Measurements from ENCODE around the gene RAB33B.
A peak's percentile ranks its signal among the peaks of the same experiment; 100 is the strongest.
"Not testable (repeated sequence)": the region's sequence is repeated elsewhere in the genome, so short reads cannot be mapped to it uniquely, and the experiment has no call there.

The RAB33B gene

DNA sequence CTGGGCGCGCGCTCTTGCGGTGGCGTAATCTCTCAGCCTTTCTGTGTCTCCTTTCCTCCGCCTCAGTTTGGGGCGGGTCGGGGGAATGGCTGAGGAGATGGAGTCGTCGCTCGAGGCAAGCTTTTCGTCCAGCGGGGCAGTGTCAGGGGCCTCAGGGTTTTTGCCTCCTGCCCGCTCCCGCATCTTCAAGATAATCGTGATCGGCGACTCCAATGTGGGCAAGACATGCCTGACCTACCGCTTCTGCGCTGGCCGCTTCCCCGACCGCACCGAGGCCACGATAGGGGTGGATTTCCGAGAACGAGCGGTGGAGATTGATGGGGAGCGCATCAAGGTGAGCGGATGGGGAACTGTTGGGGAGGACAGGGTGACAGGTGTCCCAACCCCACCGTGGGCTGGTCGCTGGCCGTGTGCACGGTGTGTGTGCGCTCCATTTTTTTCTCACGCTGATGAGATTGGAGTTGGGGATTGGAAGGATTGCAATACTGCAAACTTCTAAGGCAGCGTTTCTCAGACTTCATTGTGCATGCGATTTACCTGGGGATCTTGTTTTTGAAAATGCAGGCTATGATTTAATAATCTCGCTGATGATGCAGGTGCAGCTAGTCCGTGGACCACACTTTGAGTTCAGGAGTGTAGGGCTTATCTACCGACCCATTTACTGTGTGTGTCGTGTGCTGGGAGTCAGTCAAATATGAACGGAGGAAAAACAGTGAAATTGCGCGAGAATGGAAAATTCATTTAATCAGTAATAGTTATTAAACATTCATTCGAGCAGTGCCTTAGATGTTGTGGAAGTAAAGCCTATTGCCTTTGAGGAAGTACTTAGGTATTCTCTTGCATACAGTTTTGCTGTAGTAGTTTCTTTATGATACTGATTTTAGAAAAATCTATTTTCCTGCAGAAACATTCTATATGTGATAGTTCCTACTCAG lies at the start of gene RAB33B:
Gene RAB33B (plus strand): TSS at position 11 of the 935 bp plus-strand sequence. CDS start 75 bp downstream, at position 86.
- CTCF ChIA-PET: no interaction called here
- POLR2A ChIA-PET: no interaction called here
- TF ChIP-seq, protein P1, sequence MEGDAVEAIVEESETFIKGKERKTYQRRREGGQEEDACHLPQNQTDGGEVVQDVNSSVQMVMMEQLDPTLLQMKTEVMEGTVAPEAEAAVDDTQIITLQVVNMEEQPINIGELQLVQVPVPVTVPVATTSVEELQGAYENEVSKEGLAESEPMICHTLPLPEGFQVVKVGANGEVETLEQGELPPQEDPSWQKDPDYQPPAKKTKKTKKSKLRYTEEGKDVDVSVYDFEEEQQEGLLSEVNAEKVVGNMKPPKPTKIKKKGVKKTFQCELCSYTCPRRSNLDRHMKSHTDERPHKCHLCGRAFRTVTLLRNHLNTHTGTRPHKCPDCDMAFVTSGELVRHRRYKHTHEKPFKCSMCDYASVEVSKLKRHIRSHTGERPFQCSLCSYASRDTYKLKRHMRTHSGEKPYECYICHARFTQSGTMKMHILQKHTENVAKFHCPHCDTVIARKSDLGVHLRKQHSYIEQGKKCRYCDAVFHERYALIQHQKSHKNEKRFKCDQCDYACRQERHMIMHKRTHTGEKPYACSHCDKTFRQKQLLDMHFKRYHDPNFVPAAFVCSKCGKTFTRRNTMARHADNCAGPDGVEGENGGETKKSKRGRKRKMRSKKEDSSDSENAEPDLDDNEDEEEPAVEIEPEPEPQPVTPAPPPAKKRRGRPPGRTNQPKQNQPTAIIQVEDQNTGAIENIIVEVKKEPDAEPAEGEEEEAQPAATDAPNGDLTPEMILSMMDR (IDR thresholded peaks at IDR 0.05; ENCODE audit: insufficient read depth, low read length, missing control alignments): no peak
- peak; percentile 44 for DNase-seq (ENCODE audit: low read depth, low spot score)
- H3K4me3 ChIP-seq (ENCODE audit: low read depth, low read length): peak within 1 kb of the TSS; percentile 98

DNA sequence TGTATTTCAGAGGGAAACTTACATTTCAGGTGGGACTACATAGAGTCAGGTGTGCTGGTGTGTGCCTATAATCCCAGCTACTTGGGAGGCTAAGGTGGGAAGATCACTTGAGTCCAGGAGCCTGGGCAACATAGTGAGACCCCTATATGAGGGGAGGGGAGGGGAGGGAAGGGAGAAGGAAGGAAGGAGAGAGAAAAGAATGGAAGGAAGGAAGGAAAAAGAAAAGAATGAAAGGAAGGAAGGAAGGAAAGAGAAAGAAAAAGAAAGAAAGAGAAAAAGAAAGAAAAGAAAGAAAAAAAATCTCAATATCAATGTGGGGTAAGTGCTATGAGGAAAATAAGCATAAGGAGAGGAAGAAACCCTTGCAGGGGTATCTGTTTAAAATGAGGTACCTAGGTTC lies 43.6 kb upstream of the RAB33B start:
- no peak overlapping the region for H3K4me3 ChIP-seq (ENCODE audit: low read depth, low read length)
- TF ChIP-seq, protein P1 (IDR thresholded peaks at IDR 0.05; ENCODE audit: insufficient read depth, low read length, missing control alignments): no peak
- ChIA-PET CTCF (no interaction called here), POLR2A (no interaction called here)
- no peak for DNase-seq (ENCODE audit: low read depth, low spot score)

DNA sequence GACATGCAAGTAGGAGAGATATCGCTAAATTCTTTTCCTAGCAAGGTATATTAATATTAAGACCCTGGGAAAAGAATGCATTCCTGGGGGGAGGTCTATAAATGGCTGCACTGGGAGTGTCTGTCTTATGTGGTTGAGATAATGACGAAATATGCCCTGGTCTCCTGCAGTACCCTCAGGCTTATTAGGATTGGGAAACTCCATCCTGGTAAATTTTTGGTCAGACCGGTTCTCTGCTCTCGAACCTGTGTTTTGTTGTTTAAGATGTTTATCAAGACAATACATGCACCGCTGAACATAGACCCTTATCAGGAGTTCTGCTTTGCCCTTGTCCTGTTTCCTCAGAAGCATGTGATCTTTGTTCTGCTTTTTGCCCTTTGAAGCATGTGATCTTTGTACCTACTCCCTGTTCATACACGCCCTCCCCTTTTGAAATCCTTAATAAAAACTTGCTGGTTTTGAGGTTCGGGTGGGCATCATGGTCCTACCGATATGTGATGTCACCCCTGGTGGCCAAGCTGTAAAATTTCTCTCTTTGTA lies 39.2 kb upstream of the RAB33B start:
- DNase-seq (ENCODE audit: low read depth, low spot score); POLR2A ChIA-PET; H3K4me3 ChIP-seq (ENCODE audit: low read depth, low read length): not testable (repeated sequence)
- CTCF ChIA-PET: interaction anchor here (1.3 to 1.4 kb wide), 2 partner anchors 8 to 12 kb away, joined by 4 to 5 read pairs; no protein-coding TSS in a partner anchor

DNA sequence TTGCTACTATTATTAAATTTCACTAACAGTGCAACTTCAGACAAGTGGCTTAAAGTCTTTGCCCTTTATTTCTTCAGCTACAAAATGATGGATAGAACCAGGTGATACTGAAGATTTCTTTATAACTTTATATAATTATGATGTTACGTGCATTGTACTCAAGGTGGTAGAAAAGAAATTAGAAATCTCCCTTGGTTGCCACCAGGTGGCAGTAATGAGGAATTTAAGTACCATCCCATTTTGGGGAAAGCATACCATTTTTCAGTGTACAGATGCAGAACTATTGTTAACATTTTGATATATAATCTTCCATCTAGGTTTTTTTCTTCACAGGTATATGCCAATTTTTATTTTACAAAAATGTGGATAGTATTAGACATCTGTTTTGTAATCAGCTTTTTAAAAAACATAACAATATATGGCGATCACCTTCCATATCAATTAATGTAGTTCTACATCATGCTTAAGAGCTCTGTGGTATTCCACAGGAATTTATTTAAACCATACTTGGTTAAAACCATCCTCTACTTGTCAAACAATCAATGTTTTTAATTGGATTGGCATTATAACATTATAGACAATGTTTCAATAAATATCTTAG lies 37.7 kb upstream of the RAB33B start:
- POLR2A ChIA-PET: no interaction called here
- no peak overlapping the region for H3K4me3 ChIP-seq (ENCODE audit: low read depth, low read length)
- DNase-seq (ENCODE audit: low read depth, low spot score): no peak
- TF ChIP-seq, protein P1 (IDR thresholded peaks at IDR 0.05; ENCODE audit: insufficient read depth, low read length, missing control alignments): peak; percentile 38
- CTCF ChIA-PET: interaction anchor here (0.8 to 1.4 kb wide), 21 partner anchors 9 to 236 kb away, joined by 3 to 22 read pairs (median 4); no protein-coding TSS in a partner anchor

DNA sequence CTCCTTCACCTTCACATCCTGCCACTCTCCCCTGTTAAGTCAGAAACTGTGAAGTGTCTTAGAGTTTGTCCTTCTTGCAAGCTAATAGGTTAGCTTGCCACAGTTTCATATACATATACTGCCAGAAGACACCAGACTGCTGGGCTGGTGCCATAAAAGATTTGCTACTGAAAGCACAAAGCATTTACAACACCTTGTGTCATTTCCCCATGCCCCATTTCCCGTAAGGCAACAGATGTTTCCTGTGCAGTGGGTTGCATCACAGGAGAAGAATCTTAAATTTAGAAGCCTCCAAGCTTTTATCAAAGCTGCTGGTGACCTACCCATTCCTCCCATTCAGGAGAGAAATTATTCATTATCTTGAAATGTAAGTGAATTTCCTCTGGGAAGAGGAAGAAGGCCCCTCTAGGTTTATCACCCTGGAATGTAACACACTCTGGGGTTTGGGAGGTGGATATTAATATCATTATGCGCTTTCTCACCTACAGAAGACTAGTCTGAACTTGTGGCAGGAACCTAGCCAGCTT lies 34.5 kb upstream of the RAB33B start:
- ChIA-PET POLR2A (no interaction called here), CTCF (interaction anchor here (1.0 to 1.1 kb wide), 3 partner anchors 12 to 79 kb away, joined by 3 to 4 read pairs (median 4); no protein-coding TSS in a partner anchor)
- H3K4me3 ChIP-seq (ENCODE audit: low read depth, low read length): no peak overlapping the region
- no peak for DNase-seq (ENCODE audit: low read depth, low spot score)
- TF ChIP-seq, protein P1 (IDR thresholded peaks at IDR 0.05; ENCODE audit: insufficient read depth, low read length, missing control alignments): no peak

DNA sequence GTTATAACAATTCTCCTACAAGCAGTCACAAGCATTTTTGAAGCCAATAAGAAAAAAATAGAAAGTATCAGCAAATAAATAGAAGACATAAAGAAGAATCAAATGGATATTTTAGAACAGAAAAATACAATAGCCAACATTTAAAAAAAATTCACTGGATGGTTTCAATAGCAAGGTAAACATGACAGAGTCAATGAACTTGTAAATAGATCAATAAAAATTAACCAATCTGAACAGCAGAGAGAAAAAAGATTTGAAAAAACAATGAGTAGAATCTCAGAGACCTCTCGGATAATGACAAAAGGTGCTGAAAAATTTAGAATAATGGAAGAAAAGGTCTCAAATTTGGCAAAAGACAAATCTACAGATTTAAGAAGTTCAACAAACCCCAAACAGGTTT lies 33.3 kb upstream of the RAB33B start:
- no peak for DNase-seq (ENCODE audit: low read depth, low spot score)
- ChIA-PET POLR2A (no interaction called here), CTCF (no interaction called here)
- TF ChIP-seq, protein P1 (IDR thresholded peaks at IDR 0.05; ENCODE audit: insufficient read depth, low read length, missing control alignments): no peak
- no peak overlapping the region for H3K4me3 ChIP-seq (ENCODE audit: low read depth, low read length)

Data from AG04449 (cell line).